ENCODE results near the gene NBAS. TPM values are rescaled to one million over a fixed set of nuclear protein-coding genes. Genes with fewer than 3 reads are reported as not detected.

NBAS gene
- total and polyA plus RNA-seq, 8 donors = 14.5 to 96.2 (median 41.2) TPM

DNA sequence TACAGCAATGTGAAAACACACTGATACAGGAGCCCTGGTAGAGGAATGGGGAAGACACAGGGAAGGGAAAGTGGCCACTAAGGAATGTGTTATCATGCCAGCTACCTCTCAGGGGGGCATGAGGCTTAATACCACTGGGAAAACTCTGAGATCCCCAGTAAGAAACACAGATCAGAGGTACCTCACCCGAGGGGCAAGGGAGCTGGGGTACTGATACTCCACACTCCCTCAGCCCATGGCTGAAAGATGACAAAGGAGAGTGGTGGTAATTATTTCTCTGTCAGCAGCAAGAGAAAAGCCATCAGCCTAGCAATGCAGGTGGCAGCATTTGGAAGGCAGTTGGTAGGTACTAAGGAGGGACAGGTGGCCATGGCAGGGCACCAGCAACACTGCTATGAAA, 434.8 kb downstream of the NBAS start:
- no peak for DNase-seq
- H3K36me3 ChIP-seq = no peaks in the 10 kb centered on the region
- H3K27ac ChIP-seq = no peak overlapping the region
- H3K4me1 ChIP-seq = no peaks in the 10 kb centered on the region
- TF ChIP-seq EP300 (IDR thresholded peaks at IDR 0.05) = no peak
- WGBS, 5 donors = 82 to 96% (median 90%) methylated on average over 1 of the region's 1 CpG
- H3K4me3 ChIP-seq = no peak overlapping the region
- no peaks in the 10 kb centered on the region for H3K27me3 ChIP-seq
- H3K9me3 ChIP-seq = peaks cover 0 to 5% (median 0%) of the 10 kb centered on the region in 4 donors
- intact Hi-C loops (cut with DNase I; ENCODE audit: low total_unique reads) = no loop called here

DNA sequence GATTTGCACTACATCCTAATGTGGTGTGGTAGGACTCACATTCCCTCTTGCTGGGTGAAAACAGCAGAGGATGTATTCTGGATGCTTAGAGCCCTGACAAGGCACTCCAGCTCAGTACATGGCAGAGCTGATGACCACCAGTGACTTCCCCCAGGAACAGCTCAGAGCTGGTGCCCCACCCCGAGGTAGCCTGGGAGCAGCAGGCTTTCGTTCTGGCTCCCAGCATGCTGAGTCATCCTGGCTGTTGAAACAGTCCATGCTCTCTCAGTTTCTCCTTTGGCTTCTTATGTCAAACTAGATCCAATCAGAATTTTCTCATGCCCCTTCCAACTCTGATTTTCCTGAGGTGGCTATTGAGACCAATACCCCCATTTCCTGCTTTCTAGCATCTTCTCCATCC, 438.2 kb downstream of the NBAS start:
- H3K36me3 ChIP-seq = no peaks in the 10 kb centered on the region
- no peak overlapping the region for H3K27ac ChIP-seq
- TF ChIP-seq EP300 (IDR thresholded peaks at IDR 0.05) (no peak), POLR2A (IDR thresholded peaks at IDR 0.05) (no peak), POLR2AphosphoS5 (IDR thresholded peaks at IDR 0.05) (no peak)
- TF ChIP-seq, protein P1, sequence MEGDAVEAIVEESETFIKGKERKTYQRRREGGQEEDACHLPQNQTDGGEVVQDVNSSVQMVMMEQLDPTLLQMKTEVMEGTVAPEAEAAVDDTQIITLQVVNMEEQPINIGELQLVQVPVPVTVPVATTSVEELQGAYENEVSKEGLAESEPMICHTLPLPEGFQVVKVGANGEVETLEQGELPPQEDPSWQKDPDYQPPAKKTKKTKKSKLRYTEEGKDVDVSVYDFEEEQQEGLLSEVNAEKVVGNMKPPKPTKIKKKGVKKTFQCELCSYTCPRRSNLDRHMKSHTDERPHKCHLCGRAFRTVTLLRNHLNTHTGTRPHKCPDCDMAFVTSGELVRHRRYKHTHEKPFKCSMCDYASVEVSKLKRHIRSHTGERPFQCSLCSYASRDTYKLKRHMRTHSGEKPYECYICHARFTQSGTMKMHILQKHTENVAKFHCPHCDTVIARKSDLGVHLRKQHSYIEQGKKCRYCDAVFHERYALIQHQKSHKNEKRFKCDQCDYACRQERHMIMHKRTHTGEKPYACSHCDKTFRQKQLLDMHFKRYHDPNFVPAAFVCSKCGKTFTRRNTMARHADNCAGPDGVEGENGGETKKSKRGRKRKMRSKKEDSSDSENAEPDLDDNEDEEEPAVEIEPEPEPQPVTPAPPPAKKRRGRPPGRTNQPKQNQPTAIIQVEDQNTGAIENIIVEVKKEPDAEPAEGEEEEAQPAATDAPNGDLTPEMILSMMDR (IDR thresholded peaks at IDR 0.05) = no peak
- peaks cover 0 to 5% (median 0%) of the 10 kb centered on the region in 4 donors for H3K9me3 ChIP-seq
- H3K27me3 ChIP-seq = no peaks in the 10 kb centered on the region
- DNase-seq = no peak
- 40 to 79% (median 62%) methylated on average over 2 of the region's 2 CpGs for WGBS, 5 donors
- H3K4me3 ChIP-seq = no peak overlapping the region
- intact Hi-C loops (cut with DNase I; ENCODE audit: low total_unique reads) = no loop called here
- H3K4me1 ChIP-seq = no peaks in the 10 kb centered on the region

DNA sequence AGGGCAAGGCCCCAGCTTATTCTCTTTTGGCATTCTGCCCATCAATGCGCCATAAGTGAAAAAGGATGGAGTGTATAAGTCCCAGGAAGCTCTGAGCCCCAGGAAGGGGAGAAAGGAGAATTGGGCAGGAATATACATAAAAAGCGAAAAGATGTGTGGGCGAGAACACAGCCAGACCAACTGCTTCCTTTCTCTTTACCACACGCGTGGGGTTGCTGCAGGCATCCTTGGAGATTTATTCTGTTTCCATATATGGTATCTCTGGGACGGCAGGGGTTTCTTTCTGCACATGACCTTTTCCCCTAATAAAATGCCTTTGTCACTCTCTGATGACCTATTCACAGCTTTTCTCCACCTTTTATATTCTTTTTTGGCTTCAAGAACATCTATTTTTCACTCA, 440.5 kb downstream of the NBAS start:
- TF ChIP-seq, protein P1 (IDR thresholded peaks at IDR 0.05) = no peak
- TF ChIP-seq EP300 (IDR thresholded peaks at IDR 0.05) = no peak
- no peak for TF ChIP-seq POLR2AphosphoS5 (IDR thresholded peaks at IDR 0.05)
- TF ChIP-seq POLR2A (IDR thresholded peaks at IDR 0.05) = no peak
- H3K36me3 ChIP-seq = no peaks in the 10 kb centered on the region

DNA sequence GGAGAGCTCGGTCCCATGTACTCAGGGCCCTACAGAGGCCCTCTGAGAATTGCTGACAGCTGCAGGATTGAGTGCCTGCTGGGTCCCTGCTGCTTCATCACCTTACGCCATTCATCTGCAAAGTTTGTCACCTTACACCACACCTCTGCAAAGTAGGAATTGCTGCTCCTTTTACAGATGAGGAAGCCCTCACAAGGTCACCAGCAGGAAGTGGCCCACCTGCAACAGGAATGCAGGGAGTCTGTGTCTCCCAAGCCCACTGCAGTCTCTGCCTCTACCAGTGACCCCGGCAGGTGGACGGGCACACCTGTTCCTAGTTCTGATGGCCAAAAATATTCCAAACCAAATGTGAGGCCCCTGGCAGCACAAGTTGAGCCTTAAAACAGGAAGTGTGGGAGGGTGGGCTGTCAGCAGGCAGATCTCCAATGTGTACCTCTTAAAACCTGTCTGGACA, 441.4 kb downstream of the NBAS start:
- no peaks in the 10 kb centered on the region for H3K4me1 ChIP-seq
- H3K4me3 ChIP-seq = no peak overlapping the region
- H3K9me3 ChIP-seq = peaks cover 0 to 4% (median 1%) of the 10 kb centered on the region in 4 donors
- intact Hi-C loops (cut with DNase I; ENCODE audit: low total_unique reads) = no loop called here
- 71 to 100% (median 83%) methylated on average over 1 to 4 of the region's 4 CpGs for WGBS, 5 donors
- H3K36me3 ChIP-seq = no peaks in the 10 kb centered on the region
- TF ChIP-seq, protein P1 (IDR thresholded peaks at IDR 0.05) = no peak
- TF ChIP-seq POLR2AphosphoS5 (IDR thresholded peaks at IDR 0.05) (no peak), POLR2A (IDR thresholded peaks at IDR 0.05) (no peak), EP300 (IDR thresholded peaks at IDR 0.05) (no peak)
- no peaks in the 10 kb centered on the region for H3K27me3 ChIP-seq
- no peak for DNase-seq
- no peak overlapping the region for H3K27ac ChIP-seq

More for the DNA sequence above, 440.5 kb downstream of the NBAS start:
- DNase-seq = no peak
- intact Hi-C loops (cut with DNase I; ENCODE audit: low total_unique reads) = no loop called here
- no peak overlapping the region for H3K27ac ChIP-seq
- no peak overlapping the region for H3K4me3 ChIP-seq
- 53 to 65% (median 61%) methylated on average over 6 of the region's 6 CpGs for WGBS, 5 donors
- no peaks in the 10 kb centered on the region for H3K27me3 ChIP-seq
- H3K9me3 ChIP-seq = peaks cover 0 to 5% (median 1%) of the 10 kb centered on the region in 4 donors
- no peaks in the 10 kb centered on the region for H3K4me1 ChIP-seq

DNA sequence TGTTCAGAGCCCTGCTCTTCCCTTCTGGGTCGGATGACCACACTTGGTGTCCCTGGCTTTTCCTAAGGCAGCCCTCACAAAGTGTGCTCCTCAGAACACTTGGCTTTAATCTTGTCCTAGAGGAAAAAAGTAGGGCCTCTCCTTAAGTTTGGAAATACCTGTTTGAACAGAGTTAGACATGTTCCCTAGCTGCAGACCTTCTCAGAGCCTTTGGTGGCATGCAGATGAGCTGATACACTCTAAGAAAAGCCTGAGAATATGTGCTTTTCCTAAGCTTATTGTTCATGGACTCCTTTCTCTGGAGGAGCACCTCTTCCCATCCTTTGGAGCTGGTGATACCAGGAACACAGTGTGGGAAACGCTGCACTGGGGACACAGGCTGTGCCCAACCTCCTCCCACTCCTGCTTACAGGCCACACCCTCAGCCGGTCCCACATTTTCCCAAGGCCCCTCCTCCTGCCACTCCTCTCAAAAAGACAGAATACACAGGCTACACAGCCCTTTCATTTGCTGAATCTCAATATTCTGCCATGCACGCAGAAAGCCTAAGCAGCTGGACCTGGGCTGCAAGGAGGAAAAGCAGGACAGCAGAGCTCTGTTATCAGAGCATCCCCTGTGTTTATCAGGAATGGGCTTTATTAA, 443.6 kb downstream of the NBAS start:
- intact Hi-C loops (cut with DNase I; ENCODE audit: low total_unique reads) = no loop called here
- H3K27ac ChIP-seq = no peak overlapping the region
- no peak for DNase-seq
- no peaks in the 10 kb centered on the region for H3K4me1 ChIP-seq
- 61 to 83% (median 68%) methylated on average over 4 of the region's 4 CpGs for WGBS, 5 donors
- H3K4me3 ChIP-seq = no peak overlapping the region
- H3K9me3 ChIP-seq = peaks cover 0 to 16% (median 7%) of the 10 kb centered on the region in 4 donors
- H3K27me3 ChIP-seq = no peaks in the 10 kb centered on the region
- H3K36me3 ChIP-seq = no peaks in the 10 kb centered on the region
- TF ChIP-seq EP300 (IDR thresholded peaks at IDR 0.05) (no peak), POLR2A (IDR thresholded peaks at IDR 0.05) (no peak), POLR2AphosphoS5 (IDR thresholded peaks at IDR 0.05) (no peak)
- TF ChIP-seq, protein P1 (IDR thresholded peaks at IDR 0.05) = no peak
